Keratinocyte (primary cell): Measurements from ENCODE around the gene MFRP. TPM values are rescaled to one million over a fixed set of nuclear protein-coding genes. Genes with fewer than 3 reads are reported as not detected.

Source experiments
- DNase-seq: peaks from one replicate; pipeline ENCODE4 v3.0.0-alpha.2; 2011; ENCODE audit warnings: low read depth, missing footprints, low spot score
- FAIRE-seq: peaks from 2 replicates; lab custom pipeline; 2011; peaks lifted over from hg19 to GRCh38; lab: Jason Lieb, UNC
- H2AFZ ChIP-seq: 2 replicates; pipeline ENCODE4 v1.6.0; 2012; ENCODE audit warnings: low read length, control low read depth, inconsistent platforms; ENCODE audit not compliant: control insufficient read depth
- H3K27ac ChIP-seq: 2 replicates; pipeline ENCODE4 v1.5.1; 2011; ENCODE audit warnings: low read length; ENCODE audit not compliant: control insufficient read depth, insufficient read depth
- H3K27me3 ChIP-seq: 3 replicates; pipeline ENCODE4 v1.6.0; 2011; ENCODE audit warnings: low read length; ENCODE audit not compliant: control insufficient read depth, insufficient read depth; ENCODE audit errors: extremely low read depth
- H3K36me3 ChIP-seq, 2 experiments: 2 replicates in 1 of 2; 3 replicates in 1 of 2; pipeline ENCODE4 v1.5.1; 2011; ENCODE audit warnings: low read length in 2 of 2, mild to moderate bottlenecking in 1 of 2; ENCODE audit not compliant: control insufficient read depth in 2 of 2, insufficient read depth in 2 of 2; ENCODE audit errors: extremely low read depth in 1 of 2
- H3K4me1 ChIP-seq: 3 replicates; pipeline ENCODE4 v1.5.1; 2011; ENCODE audit warnings: low read length; ENCODE audit not compliant: control insufficient read depth, insufficient read depth; ENCODE audit errors: extremely low read depth
- H3K4me2 ChIP-seq: 3 replicates; pipeline ENCODE4 v1.6.0; 2011; ENCODE audit warnings: low read depth, low read length; ENCODE audit not compliant: control insufficient read depth, insufficient read depth; ENCODE audit errors: extremely low read depth
- H3K4me3 ChIP-seq, 3 experiments: fragments of 200-600 bp in 1 of 3; sonication (generic) in 1 of 3; 2 replicates in 2 of 3; 3 replicates in 1 of 3; pipeline ENCODE4 v1.5.1; 2011 to 2016; ENCODE audit warnings: low read length in 3 of 3, mild to moderate bottlenecking in 3 of 3, control low read depth in 2 of 3, inconsistent platforms in 1 of 3, low read depth in 1 of 3, mixed read lengths in 1 of 3, mixed run types in 1 of 3, moderate library complexity in 1 of 3; ENCODE audit not compliant: control insufficient read depth in 2 of 3, insufficient read depth in 2 of 3; ENCODE audit errors: extremely low read depth in 1 of 3
- H3K79me2 ChIP-seq: 2 replicates; pipeline ENCODE4 v1.6.0; 2012; ENCODE audit warnings: low read length; ENCODE audit not compliant: control insufficient read depth, insufficient read depth
- H3K9ac ChIP-seq: 3 replicates; pipeline ENCODE4 v1.6.0; 2011; ENCODE audit warnings: low read length; ENCODE audit not compliant: control insufficient read depth, insufficient read depth; ENCODE audit errors: extremely low read depth
- H3K9me1 ChIP-seq: 3 replicates; pipeline ENCODE4 v1.6.0; 2011; ENCODE audit warnings: low read length; ENCODE audit not compliant: control insufficient read depth, insufficient read depth; ENCODE audit errors: extremely low read depth
- H3K9me3 ChIP-seq: 2 replicates; pipeline ENCODE4 v1.5.1; 2012; ENCODE audit warnings: low read depth, low read length; ENCODE audit not compliant: control insufficient read depth
- H4K20me1 ChIP-seq: 3 replicates; pipeline ENCODE4 v1.6.0; 2011; ENCODE audit warnings: low read length; ENCODE audit not compliant: control insufficient read depth, insufficient read depth; ENCODE audit errors: extremely low read depth
- CTCF ChIP-seq, 3 experiments: IDR thresholded peaks in 1 of 3; conservative IDR thresholded peaks in 1 of 3; optimal IDR thresholded peaks in 1 of 3; 2 replicates in 2 of 3; 3 replicates in 1 of 3; pipeline versions ENCODE3 to v1.5.1; 2011; ENCODE audit warnings: low read length in 3 of 3, mild to moderate bottlenecking in 3 of 3, moderate library complexity in 2 of 3, control low read depth in 1 of 3, inconsistent platforms in 1 of 3; ENCODE audit not compliant: insufficient read depth in 2 of 3; ENCODE audit errors: extremely low read depth in 1 of 3
- EZH2 ChIP-seq: IDR thresholded peaks from one replicate; pipeline ENCODE4 v1.6.1; 2012; ENCODE audit warnings: inconsistent platforms, mild to moderate bottlenecking, low read length, moderate library complexity
- dilution Hi-C: fragments of 300-500 bp; cut with MboI; formaldehyde crosslinking; loops from one replicate; pipeline ENCODE4 v1.7.0; 2020; ENCODE audit warnings: low sequenced_read_pairs; ENCODE audit not compliant: extremely low pct_ligation_motif_present
- polyA plus RNA-seq, 5 experiments: library from polyadenylated mRNA; depleted of rRNA in 3 of 5; stranded (reverse) in 3 of 5; stranded (forward) in 1 of 5; unstranded in 1 of 5; fragments of >200 nt; gene quantifications; 1 replicate in 1 of 5; 2 replicates in 3 of 5; 3 replicates in 1 of 5; pipeline versions ENCODE4 v1.2.1 to v1.2.3, GENCODE V29; 2011 to 2012; ENCODE audit warnings: missing spikeins in 2 of 5, low read depth in 1 of 5, low replicate concordance in 1 of 5

The MFRP gene
- polyA plus RNA-seq, 1 donor (not counting 4 experiments of a cell fraction or from before 2014, with no cell fraction given) = not detected

- Histone ChIP-seq H3K4me3 (no peak overlapping the region), H3K9ac (no peak overlapping the region), H3K9me1 (no peaks in the 10 kb centered on the region), H3K4me1 (peaks cover 8% of the 10 kb centered on the region), H4K20me1 (no peaks in the 10 kb centered on the region), H2AFZ (no peak overlapping the region), H3K79me2 (no peaks in the 10 kb centered on the region), H3K27me3 (peaks cover 21% of the 10 kb centered on the region), H3K4me2 (no peak overlapping the region), H3K36me3 (no peaks in the 10 kb centered on the region), H3K9me3 (no peaks in the 10 kb centered on the region), H3K27ac (no peak overlapping the region)
- FAIRE-seq (no peak), DNase-seq (no peak)
- dilution Hi-C loops = no loop called here
- TF ChIP-seq EZH2 = no peak
- no peak for TF ChIP-seq CTCF (optimal IDR thresholded peaks at IDR 0.05 in 1 of 3, IDR thresholded peaks at IDR 0.05 in 1 of 3, conservative IDR thresholded peaks at IDR 0.05 in 1 of 3; ENCODE audit: extremely low read depth in 1 of 3, insufficient read depth in 2 of 3, low read length in 3 of 3)
Measured at GRCh38 chr11:119368121-119369034, 21.9 kb upstream of the MFRP start.

- Histone ChIP-seq H4K20me1 (no peaks in the 10 kb centered on the region), H3K79me2 (no peaks in the 10 kb centered on the region), H3K9me1 (no peaks in the 10 kb centered on the region), H2AFZ (no peak overlapping the region), H3K4me1 (peaks cover 8% of the 10 kb centered on the region), H3K4me2 (no peak overlapping the region), H3K27ac (no peak overlapping the region), H3K27me3 (peaks cover 28% of the 10 kb centered on the region), H3K36me3 (no peaks in the 10 kb centered on the region), H3K9ac (no peak overlapping the region), H3K4me3 (no peak overlapping the region), H3K9me3 (no peaks in the 10 kb centered on the region)
- no peak for DNase-seq
- TF ChIP-seq CTCF (optimal IDR thresholded peaks at IDR 0.05 in 1 of 3, IDR thresholded peaks at IDR 0.05 in 1 of 3, conservative IDR thresholded peaks at IDR 0.05 in 1 of 3; ENCODE audit: extremely low read depth in 1 of 3, insufficient read depth in 2 of 3, low read length in 3 of 3) (no peak), EZH2 (no peak)
- no peak for FAIRE-seq
- dilution Hi-C loops = no loop called here
Measured at GRCh38 chr11:119367661-119368120, 21.2 kb upstream of the MFRP start.
